Measurements from ENCODE around the gene HOXA13.

HOXA13 gene

GRCh38 chr7:27199849-27200760 is at the start of gene HOXA13:
TSS of gene HOXA13 (minus strand) at chr7:27200091. CDS start at chr7:27200077, 14 bp downstream.
- DNase-seq: peak; percentile 86 to 91 (median 90)

DNA sequence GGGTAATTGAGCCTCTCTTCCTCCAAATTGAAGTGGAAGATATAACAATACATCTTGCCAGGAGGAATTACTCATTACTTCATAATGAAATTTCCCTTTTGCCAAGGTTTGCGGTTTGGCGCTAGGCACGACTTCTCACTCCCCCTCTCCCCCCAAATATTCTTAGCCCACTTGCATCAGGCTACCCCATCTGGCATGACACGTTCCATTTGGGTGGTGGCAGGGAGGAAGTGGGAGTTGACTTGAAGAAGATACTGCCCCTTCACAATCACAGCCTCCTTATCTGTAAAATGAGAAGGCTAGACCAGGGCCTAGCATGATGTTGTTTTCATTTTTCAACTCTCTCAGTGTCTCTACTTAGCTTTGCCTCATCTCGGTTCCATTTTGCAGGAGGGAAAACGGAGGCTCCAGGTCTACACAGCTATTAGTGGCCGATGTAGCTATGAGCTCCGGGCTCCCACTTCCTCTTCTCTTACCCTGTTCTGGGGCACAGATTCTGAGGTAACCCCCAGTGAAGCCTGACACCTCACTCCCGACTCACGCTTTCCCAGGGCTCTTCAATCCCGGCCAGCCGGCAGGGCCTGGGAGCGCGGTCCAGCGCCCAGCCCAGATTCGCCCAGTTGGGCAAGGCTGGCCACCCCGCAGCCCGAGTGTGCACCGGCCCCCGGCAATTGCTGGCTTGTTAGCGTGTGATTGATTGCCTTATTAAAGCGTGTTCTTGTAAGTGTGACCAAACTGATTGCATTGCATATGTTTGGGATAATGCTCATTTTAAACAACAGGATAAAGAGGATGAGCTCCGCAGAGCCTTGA is 49.2 kb upstream of the HOXA13 start:
- DNase-seq: no peak

- no peak for DNase-seq
Measured at GRCh38 chr7:27248427-27248806, 48.5 kb upstream of the HOXA13 start.

DNA sequence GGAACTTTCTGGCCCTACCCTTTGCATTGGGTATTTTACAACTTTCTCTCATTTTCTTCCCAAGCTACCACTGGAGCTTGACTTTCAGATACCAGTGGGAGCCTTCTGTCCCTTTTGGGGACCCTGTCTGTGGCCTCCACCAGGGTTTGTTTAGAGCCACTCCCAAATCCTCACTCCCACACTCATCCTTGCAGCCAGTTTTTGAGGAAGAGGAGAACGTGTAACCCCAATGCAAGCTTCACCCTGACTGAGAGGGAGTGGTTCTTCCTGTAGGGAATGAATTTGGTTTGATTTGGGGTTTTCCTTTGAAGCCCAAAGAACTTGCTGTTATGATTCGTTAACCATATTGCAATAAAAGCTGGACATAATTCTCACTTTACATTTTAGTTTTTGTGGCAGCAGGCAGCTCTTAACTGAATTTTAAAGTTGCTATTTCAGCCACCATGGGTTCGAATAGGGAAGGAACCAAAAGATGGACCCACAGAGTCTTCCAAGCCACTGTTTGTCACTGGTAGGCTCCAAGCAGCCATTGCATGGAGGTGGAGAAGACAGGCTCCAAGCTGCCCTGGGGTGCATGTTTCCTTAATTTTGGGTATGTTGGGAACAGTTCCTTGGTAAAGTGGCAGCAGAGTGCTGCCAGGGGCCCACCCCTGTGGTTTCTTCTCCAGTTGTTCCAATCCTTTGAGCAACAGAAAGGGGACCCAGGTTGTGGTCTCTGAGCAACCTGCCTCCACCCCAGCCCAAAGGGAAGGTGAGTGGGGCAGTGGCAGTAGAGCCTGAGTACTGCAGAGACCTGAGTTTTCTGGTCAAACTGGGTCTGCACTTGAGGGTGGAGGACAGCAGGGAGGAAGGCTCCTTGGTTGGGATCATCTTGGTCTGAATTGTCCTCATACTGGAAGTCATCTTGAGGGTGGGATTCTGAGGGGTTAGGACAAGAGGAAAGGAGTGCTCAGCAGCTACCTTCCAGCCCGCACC is 47.8 kb upstream of the HOXA13 start:
- DNase-seq: no peak

GRCh38 chr7:27247000-27247399 is 47.1 kb upstream of the HOXA13 start:
- DNase-seq: peak in 1 of 3 experiments; percentile 12

- DNase-seq: peak in 2 of 3 experiments; percentile 76 to 79
Measured at GRCh38 chr7:27245798-27246691, 46.2 kb upstream of the HOXA13 start.

DNA sequence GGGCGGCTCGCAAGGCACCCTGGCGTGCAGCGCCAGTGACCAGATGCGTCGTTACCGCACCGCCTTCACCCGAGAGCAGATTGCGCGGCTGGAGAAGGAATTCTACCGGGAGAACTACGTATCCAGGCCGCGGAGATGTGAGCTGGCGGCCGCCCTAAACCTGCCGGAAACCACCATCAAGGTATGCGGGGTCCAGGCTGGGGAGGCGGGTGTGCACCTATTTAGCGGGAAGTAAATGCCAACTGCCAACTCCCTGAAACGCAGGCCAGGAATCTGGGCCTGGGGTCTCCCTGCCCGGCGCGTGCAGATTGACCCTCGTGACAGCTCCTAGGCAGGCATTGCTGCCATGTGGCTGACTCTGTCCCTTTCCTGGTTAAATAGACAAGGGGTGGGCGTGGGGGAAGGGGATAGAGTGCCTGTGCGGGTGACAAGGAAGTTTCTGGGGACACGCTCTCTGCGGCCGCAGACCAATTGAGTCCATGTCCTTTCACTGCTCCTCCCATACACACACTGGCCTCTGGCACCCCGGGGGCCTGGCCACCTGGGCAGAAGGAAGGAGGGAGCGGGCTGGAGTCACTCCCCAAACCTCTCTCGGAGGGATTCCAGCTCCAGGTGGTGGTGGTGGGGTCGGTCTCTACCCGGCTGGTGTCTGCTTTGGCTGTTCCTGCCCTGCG is 45.4 kb upstream of the HOXA13 start:
- DNase-seq: no peak

DNA sequence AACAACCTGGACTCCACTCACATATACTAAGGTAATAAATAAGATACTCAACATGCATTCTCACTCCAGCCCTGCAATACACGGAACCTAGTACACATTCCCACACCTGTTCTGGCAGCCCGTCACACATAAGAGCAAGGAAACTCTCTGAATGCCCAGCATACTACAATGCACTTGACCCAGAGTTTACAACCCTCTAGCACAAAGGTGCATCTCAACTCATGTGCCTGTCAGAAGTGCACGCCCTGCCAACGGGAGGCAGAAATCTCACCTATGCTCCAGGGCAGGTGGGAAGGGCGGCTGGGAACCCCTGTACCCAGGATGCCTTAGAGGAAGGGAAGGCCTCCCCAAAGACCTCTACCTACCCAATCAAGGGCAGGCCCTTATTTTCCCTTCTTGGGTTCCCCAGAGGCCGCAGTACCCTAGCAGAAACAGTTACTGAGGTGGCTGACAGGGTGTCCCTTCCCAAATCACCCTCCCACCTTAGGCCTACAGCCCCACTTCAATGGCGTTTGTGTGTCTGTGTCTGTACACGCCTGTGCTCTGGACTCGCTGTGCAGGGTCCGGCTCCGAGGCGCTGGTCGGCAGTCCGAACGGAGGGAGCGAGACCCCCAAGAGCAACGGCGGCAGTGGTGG is 44.7 kb upstream of the HOXA13 start:
- no peak for DNase-seq

DNA sequence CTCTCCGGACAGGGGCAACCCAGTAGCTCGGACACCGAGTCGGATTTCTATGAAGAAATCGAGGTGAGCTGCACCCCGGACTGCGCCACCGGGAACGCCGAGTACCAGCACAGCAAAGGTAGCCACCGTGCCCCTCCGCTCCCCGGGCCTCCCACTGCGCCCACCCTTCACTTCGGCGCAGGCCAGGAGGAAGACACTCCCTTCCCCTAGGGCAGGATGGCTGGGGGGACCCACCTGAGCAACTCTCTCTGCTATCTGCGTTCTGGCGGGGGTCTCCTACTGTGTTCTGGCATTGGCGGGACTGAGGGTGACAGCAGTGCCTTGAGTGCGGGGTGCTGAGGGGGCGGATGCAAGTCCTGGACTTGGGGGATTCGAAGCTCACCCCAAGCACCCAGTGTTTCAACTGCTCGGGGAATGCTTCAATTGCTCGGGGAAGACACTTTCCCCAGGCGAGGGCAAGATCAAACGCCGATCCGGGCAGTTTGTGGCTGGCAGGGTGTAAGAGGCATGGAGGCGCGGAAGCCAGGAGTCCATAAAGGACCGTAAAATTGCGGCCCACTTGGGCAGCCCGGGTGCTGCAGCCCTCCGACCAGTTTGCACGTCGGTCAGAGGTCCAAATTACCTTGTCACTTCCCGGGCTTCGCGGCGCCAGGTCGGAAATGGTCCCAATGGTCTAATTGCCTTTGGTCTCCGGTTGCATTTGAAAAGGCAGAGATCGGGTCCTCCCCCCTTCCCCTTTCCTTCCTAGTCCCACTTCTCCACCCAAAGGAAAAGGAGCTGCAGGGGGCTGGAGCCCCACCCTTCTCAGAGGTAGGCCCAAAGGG is 43.7 kb upstream of the HOXA13 start:
- DNase-seq: no peak

- DNase-seq: peak; percentile 54 to 84 (median 73)
Measured at GRCh38 chr7:27242555-27243339, 42.9 kb upstream of the HOXA13 start, which contains the start of gene EVX1. TSS of gene EVX1 (plus strand) at chr7:27242802. CDS start at chr7:27243031, 229 bp downstream.

- DNase-seq: no peak
Measured at GRCh38 chr7:27242154-27242553, 42.3 kb upstream of the HOXA13 start.

DNA sequence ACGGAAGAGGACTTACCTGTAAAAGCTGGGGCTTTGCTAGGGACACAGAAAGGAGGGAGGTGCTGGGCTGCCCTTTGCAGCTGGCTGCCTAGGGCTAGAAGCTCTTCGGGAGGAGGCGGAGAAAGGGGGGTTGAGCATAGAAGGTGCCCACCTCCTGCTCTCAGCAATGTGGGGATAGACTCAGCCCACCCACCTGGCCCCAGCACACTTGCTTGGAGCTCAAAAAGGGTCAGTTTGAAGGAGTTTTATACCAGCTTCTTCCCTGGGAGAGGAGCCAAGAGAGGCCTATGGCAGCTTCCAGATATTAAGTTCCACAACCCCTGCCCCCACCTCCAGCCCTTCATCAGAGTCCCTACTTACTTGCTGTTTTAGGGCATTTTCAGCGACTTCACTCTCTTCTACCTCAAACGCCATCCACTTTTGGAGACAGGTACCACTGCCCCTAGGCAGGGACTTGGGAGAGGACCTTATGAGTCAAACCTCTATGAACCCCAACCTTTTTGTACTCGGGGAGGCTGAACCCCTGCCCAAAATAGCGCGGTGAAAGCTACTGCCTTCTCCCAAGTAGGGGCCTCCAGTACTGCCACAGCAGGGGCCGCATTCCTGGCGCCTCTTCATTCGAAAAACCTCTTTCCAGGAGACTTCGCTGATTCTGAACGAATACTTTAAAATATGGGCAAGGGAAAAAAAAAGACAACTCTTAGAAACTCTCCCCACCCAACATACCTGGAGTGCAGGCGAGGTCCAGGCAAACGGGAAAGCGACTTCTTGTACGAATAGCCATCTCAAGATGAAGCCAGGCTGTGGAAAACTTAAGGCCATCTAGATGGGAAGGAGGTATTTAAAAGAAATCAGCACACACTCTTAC is 41.5 kb upstream of the HOXA13 start:
- no peak for DNase-seq

DNA sequence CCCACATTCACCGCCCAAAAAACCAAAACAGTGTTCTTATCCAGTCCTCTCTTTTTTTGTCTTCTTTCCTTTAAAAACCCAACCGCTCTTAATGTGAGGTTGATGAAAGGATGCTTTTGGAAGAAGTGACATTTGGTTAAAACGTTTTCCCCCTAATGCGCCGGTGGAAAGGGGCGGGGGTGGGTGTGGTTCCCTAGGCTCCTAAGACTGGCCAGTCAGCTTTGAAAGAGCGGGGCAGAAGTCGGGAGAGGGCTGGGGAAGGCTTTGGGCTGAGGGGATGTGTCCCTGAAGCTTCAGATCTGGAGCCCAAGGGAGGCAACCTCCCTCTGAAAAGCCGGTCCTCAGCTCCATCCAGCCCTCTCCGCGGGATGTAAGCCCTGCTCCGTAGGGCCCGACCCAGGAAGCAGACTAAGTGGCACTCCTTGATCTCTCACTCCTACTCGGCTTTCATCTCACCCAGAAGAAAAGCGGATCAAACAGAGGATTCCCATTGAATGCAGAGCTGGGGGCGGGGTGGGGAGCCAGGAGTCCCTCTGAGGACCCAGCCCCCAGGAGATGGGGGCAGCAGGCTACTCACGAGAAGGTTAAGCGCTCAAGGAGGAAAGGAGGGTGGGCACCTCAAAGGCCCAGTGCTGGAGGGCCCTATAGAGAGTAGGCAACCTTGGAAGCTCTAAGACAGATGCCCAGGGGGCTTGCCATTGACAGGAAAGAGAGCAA is 40.3 kb upstream of the HOXA13 start:
- peak in 1 of 3 experiments; percentile 25 for DNase-seq

- DNase-seq: no peak
Measured at GRCh38 chr7:27239387-27240014, 39.6 kb upstream of the HOXA13 start.

GRCh38 chr7:27238979-27239386 is 39.1 kb upstream of the HOXA13 start:
- DNase-seq: no peak

GRCh38 chr7:27237735-27238334 is 37.9 kb upstream of the HOXA13 start:
- DNase-seq: no peak

Measured in NCI-H1417 (cell line).